Liver (tissue), 3 donors: ENCODE data around the gene LMF2.

Experiments
- EGR1 ChIP-seq, 2 donors: IDR thresholded peaks; 2 replicates each; pipeline ENCODE4 v1.6.1; 2016 to 2018; ENCODE audit warnings: antibody characterized with exemption in 2 of 2, low read depth in 2 of 2
- JUND ChIP-seq, 2 donors: IDR thresholded peaks; 2 replicates each; pipeline ENCODE4 v1.6.1; 2016; ENCODE audit warnings: antibody characterized with exemption in 2 of 2
- RAD21 ChIP-seq, 2 donors: IDR thresholded peaks; 2 replicates each; pipeline ENCODE4 v1.6.1; 2016; ENCODE audit warnings: antibody characterized with exemption in 2 of 2, mild to moderate bottlenecking in 2 of 2
- RXRA ChIP-seq, 2 donors: IDR thresholded peaks; 2 replicates each; pipeline ENCODE4 v1.6.1; 2017 to 2018; ENCODE audit warnings: antibody characterized with exemption in 2 of 2, mild to moderate bottlenecking in 1 of 2
- YY1 ChIP-seq: IDR thresholded peaks from 2 replicates; pipeline ENCODE4 v1.6.1; 2016; ENCODE audit warnings: antibody characterized with exemption, mild to moderate bottlenecking
- TF ChIP-seq, protein P1 (sequence below): fragments of 150-350 bp; IDR thresholded peaks from 2 replicates; pipeline ENCODE4 v1.5.1; 2017; ENCODE audit warnings: improper control_type of control experiment, low read depth, low read length; ENCODE audit not compliant: missing input control
- TF ChIP-seq, protein P2 (sequence below): IDR thresholded peaks from 2 replicates; pipeline ENCODE4 v1.6.1; 2016; ENCODE audit warnings: antibody characterized with exemption
- TF ChIP-seq, protein P3 (sequence below): IDR thresholded peaks from 2 replicates; pipeline ENCODE4 v1.6.1; 2016; ENCODE audit warnings: antibody characterized with exemption
- donor health status: healthy.
- donor health status: healthy.

DNA sequence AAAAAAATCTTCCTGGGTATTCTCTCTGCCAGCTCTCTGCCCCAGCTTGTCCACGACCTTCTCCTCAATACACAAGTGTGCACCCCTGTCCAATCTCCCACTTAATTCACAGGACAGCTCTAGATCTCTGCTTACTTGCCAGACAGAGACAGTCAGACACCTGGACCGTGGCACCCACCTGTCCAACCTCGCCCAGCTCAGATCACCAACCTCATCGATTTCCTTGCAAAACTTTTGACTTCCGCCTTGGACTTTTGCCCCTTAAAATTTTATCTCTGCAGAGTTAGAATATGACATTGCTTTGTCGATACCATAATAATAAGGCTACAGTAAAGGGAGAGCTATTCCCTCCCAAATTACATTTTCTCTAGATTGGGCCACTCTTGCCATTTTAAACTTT, 10.4 kb downstream of the LMF2 start:
- TF ChIP-seq, protein P1, sequence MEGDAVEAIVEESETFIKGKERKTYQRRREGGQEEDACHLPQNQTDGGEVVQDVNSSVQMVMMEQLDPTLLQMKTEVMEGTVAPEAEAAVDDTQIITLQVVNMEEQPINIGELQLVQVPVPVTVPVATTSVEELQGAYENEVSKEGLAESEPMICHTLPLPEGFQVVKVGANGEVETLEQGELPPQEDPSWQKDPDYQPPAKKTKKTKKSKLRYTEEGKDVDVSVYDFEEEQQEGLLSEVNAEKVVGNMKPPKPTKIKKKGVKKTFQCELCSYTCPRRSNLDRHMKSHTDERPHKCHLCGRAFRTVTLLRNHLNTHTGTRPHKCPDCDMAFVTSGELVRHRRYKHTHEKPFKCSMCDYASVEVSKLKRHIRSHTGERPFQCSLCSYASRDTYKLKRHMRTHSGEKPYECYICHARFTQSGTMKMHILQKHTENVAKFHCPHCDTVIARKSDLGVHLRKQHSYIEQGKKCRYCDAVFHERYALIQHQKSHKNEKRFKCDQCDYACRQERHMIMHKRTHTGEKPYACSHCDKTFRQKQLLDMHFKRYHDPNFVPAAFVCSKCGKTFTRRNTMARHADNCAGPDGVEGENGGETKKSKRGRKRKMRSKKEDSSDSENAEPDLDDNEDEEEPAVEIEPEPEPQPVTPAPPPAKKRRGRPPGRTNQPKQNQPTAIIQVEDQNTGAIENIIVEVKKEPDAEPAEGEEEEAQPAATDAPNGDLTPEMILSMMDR: no peak
- TF ChIP-seq, protein P2, sequence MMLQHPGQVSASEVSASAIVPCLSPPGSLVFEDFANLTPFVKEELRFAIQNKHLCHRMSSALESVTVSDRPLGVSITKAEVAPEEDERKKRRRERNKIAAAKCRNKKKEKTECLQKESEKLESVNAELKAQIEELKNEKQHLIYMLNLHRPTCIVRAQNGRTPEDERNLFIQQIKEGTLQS: no peak
- TF ChIP-seq RAD21 (IDR thresholded peaks at IDR 0.05): no peak
- TF ChIP-seq, protein P3, sequence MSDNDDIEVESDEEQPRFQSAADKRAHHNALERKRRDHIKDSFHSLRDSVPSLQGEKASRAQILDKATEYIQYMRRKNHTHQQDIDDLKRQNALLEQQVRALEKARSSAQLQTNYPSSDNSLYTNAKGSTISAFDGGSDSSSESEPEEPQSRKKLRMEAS: no peak
- no peak for TF ChIP-seq JUND (IDR thresholded peaks at IDR 0.05)
- TF ChIP-seq EGR1 (IDR thresholded peaks at IDR 0.05; ENCODE audit: low read depth in 2 of 2): no peak
- no peak for TF ChIP-seq YY1
- no peak for TF ChIP-seq RXRA (IDR thresholded peaks at IDR 0.05)
